Upper lobe of left lung (tissue), 4 donors: Measurements from ENCODE around the gene SCTR.

ENCODE experiments used
- CTCF ChIP-seq, 6 experiments: fragments of 450-650 bp in 4 of 6; fragments of 200-600 bp in 2 of 6; sonication (generic) in 2 of 6; IDR thresholded peaks; one replicate each; pipeline ENCODE4 v1.5.1; 2016 to 2019; ENCODE audit warnings: antibody characterized with exemption in 6 of 6
- EP300 ChIP-seq, 4 donors: sonication (generic); formaldehyde crosslinking; IDR thresholded peaks; one replicate each; pipeline ENCODE4 v1.5.1; 2017; ENCODE audit warnings: antibody characterized with exemption in 4 of 4, control low read depth in 2 of 4
- POLR2A ChIP-seq, 4 donors: fragments of 450-650 bp; IDR thresholded peaks; one replicate each; pipeline ENCODE4 v1.5.1; 2016 to 2017; ENCODE audit warnings: antibody characterized with exemption in 4 of 4, mild to moderate bottlenecking in 2 of 4
- POLR2AphosphoS5 ChIP-seq, 2 donors: sonication (generic); formaldehyde crosslinking; IDR thresholded peaks; one replicate each; pipeline ENCODE4 v1.5.1; 2017; ENCODE audit warnings: antibody characterized with exemption in 2 of 2

- TF ChIP-seq POLR2A (IDR thresholded peaks at IDR 0.05): no peak
- TF ChIP-seq EP300 (IDR thresholded peaks at IDR 0.05): no peak
- no peak for TF ChIP-seq CTCF (IDR thresholded peaks at IDR 0.05)
- TF ChIP-seq POLR2AphosphoS5 (IDR thresholded peaks at IDR 0.05): no peak
These were observed 39.4 kb downstream of the SCTR start for GRCh38 chr2:119484834-119485233.
